Measurements from ENCODE around the gene PAM.

The PAM gene

DNA sequence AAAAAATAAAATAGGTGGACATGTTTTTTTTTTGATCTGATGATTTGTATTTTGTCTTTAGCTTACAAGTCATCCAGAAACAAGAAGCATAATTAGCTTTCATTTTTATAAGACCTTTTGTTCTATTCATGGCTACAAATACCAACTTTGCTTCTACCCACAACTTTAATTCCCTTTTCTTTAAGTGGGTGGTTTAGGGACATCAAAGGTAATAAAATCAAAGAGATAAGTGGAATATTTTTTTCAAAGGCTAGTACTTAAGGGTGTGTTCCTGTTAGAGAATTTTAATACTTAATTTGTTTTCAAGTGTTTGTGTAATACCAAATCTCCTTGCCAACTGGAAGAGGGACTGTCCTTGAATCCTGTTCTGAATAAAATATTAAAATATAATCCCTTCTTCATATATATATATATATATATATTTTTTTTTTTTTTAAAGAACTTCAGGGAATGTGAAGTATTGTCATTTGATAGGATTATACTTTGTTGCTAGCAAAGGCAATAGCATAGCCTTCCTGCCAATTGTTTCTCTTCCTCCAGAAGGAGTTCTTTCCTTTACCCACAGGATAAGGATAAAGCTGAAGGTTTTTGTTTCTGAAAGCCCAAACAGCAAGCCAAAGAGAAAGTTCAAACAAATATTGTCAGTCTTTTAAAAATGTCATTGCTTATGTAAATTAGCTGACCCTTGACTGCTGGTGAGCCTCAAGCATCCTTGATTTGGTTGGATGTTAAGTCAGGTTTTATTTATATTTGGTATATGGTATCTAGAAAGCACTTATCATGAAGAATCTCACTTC, 108.9 kb downstream of the PAM start:
- Histone ChIP-seq H3K4me3 (ENCODE audit: severe bottlenecking) (no peak overlapping the region), H3K27ac (ENCODE audit: poor library complexity, severe bottlenecking) (no peak overlapping the region), H3K36me3 (ENCODE audit: low read depth) (peaks cover 19% of the 10 kb centered on the region), H3K4me1 (ENCODE audit: insufficient read depth, poor library complexity, severe bottlenecking) (peaks cover 13% of the 10 kb centered on the region), H3K9me3 (ENCODE audit: severe bottlenecking) (no peaks in the 10 kb centered on the region), H3K27me3 (ENCODE audit: insufficient read depth, poor library complexity, severe bottlenecking) (no peaks in the 10 kb centered on the region)
- DNase-seq (ENCODE audit: low spot score) (no peak), ATAC-seq (ENCODE audit: low read depth) (no peak)
- no peak for TF ChIP-seq CTCF (IDR thresholded peaks at IDR 0.05; ENCODE audit: poor library complexity, severe bottlenecking)

DNA sequence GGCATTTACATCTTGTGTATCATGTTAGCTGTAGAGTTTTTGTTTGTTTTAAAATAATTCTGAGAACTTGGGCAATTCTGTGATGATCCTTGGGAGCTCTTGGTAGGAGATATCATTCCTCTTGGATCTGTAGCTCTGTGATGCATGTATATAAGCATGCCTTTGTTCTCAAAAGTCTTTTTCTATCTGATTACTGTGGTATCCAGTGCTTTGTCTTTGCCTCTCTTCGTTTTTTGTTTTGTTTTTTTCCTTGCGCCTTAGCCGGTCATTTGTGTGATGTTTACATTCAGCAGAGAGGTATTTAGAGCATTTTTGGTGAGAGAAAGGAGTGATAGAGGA, 110.0 kb downstream of the PAM start:
- H3K4me1 ChIP-seq (ENCODE audit: insufficient read depth, poor library complexity, severe bottlenecking): peaks cover 9% of the 10 kb centered on the region
- no peak for TF ChIP-seq CTCF (IDR thresholded peaks at IDR 0.05; ENCODE audit: poor library complexity, severe bottlenecking)
- no peaks in the 10 kb centered on the region for H3K9me3 ChIP-seq (ENCODE audit: severe bottlenecking)
- peak overlapping the region; percentile 0 for H3K27ac ChIP-seq (ENCODE audit: poor library complexity, severe bottlenecking)
- DNase-seq (ENCODE audit: low spot score) (no peak), ATAC-seq (ENCODE audit: low read depth) (peak; percentile 15; the same call in 1 of the 3 replicates)
- H3K4me3 ChIP-seq (ENCODE audit: severe bottlenecking): peak overlapping the region; percentile 50
- no peaks in the 10 kb centered on the region for H3K27me3 ChIP-seq (ENCODE audit: insufficient read depth, poor library complexity, severe bottlenecking)
- peaks cover 22% of the 10 kb centered on the region for H3K36me3 ChIP-seq (ENCODE audit: low read depth)

DNA sequence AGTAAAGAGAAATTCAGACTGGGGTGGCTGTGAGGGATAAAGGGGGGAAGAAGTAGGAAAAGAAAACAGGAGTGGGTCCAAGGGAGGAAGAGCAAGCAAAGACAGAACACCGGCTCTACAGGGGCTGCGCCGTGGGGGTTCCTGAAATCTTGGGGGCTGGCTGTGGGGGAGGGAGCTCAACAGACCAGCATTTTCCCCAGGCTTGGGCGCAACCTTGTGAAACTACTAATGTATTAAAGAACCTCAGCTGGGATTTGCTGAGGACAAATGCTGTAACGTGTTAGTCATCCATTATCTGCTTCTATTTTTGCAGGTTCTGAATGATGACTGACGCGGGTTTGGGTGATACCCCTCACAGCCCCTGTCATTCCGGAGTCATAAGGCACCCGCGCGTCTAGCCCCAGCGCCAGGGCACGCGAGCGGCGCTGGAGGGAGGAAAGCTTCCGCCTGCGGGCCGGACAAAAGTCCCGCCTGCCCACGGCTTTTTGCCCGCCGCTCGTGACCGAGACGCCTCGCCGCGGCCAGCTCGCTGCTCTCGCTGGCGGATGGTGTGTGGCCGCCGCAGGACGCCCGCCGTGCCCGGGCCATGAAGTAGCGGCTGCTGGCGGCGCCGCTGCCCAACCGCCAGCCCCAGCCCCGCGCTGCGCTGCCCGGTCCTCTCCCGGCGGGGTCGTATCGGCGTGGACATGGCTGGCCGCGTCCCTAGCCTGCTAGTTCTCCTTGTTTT, 110.6 kb downstream of the PAM start:
- ATAC-seq (ENCODE audit: low read depth) (peak; percentile 86), DNase-seq (ENCODE audit: low spot score) (peak; percentile 55)
- no peak for TF ChIP-seq CTCF (IDR thresholded peaks at IDR 0.05; ENCODE audit: poor library complexity, severe bottlenecking)
- H3K4me3 ChIP-seq (ENCODE audit: severe bottlenecking): peak overlapping the region; percentile 50
- peaks cover 9% of the 10 kb centered on the region for H3K4me1 ChIP-seq (ENCODE audit: insufficient read depth, poor library complexity, severe bottlenecking)
- H3K27me3 ChIP-seq (ENCODE audit: insufficient read depth, poor library complexity, severe bottlenecking): no peaks in the 10 kb centered on the region
- H3K9me3 ChIP-seq (ENCODE audit: severe bottlenecking): no peaks in the 10 kb centered on the region
- peaks cover 22% of the 10 kb centered on the region for H3K36me3 ChIP-seq (ENCODE audit: low read depth)
- H3K27ac ChIP-seq (ENCODE audit: poor library complexity, severe bottlenecking): peak overlapping the region; percentile 0

DNA sequence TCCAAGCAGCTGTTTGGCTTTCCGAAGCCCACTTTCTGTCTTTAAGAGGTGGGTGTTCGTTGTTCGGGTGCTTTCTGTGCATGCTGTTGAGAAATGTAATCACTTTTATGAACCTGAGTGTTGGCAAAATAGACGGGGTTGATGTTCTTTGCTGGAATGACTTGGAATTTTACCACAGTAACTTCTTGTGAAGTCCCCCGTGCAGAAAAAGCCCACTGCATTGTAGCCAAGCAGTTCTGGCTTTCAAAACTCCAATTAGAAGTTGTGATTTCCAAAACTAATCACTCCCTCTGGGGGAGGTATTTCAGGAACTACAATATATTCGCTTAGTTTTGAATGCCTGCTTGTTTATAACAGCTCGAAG, 111.1 kb downstream of the PAM start:
- DNase-seq (ENCODE audit: low spot score) (no peak), ATAC-seq (ENCODE audit: low read depth) (no peak; the same call in 2 of the 3 replicates)
- Histone ChIP-seq H3K27ac (ENCODE audit: poor library complexity, severe bottlenecking) (peak overlapping the region; percentile 0), H3K4me3 (ENCODE audit: severe bottlenecking) (peak overlapping the region; percentile 50), H3K4me1 (ENCODE audit: insufficient read depth, poor library complexity, severe bottlenecking) (peaks cover 9% of the 10 kb centered on the region), H3K9me3 (ENCODE audit: severe bottlenecking) (no peaks in the 10 kb centered on the region), H3K36me3 (ENCODE audit: low read depth) (peaks cover 22% of the 10 kb centered on the region), H3K27me3 (ENCODE audit: insufficient read depth, poor library complexity, severe bottlenecking) (no peaks in the 10 kb centered on the region)
- TF ChIP-seq CTCF (IDR thresholded peaks at IDR 0.05; ENCODE audit: poor library complexity, severe bottlenecking): no peak
